HG02642 (cell line): ENCODE measurements around the gene ACAP1.

Experiments
- ATAC-seq: cut with Tn5 transposase; IDR thresholded peaks from one replicate; pipeline ENCODE4 v1.9.1; 2021; ENCODE audit warnings: mild to moderate bottlenecking; ENCODE audit not compliant: unreplicated experiment, poor library complexity

The ACAP1 gene

GRCh38 chr17:7336240-7337175 is at the start of gene ACAP1:
TSS of gene ACAP1 (plus strand) at chr17:7336529. CDS start at chr17:7336735, 206 bp downstream.
- peak; percentile 70 for ATAC-seq

- ATAC-seq: no peak
Observed at GRCh38 chr17:7289256-7290032, 46.9 kb upstream of the ACAP1 start.

- no peak for ATAC-seq
Observed at GRCh38 chr17:7290166-7290565, 46.2 kb upstream of the ACAP1 start.

- no peak for ATAC-seq
Observed at GRCh38 chr17:7290685-7291084, 45.6 kb upstream of the ACAP1 start.

GRCh38 chr17:7292194-7292593 is 44.1 kb upstream of the ACAP1 start:
- no peak for ATAC-seq

- no peak for ATAC-seq
Observed at GRCh38 chr17:7292729-7293128, 43.6 kb upstream of the ACAP1 start.

GRCh38 chr17:7293159-7293558 is 43.2 kb upstream of the ACAP1 start:
- ATAC-seq: no peak

- ATAC-seq: no peak
Observed at GRCh38 chr17:7293816-7294613, 42.3 kb upstream of the ACAP1 start.

- peak; percentile 59 for ATAC-seq
Observed at GRCh38 chr17:7294614-7295153, 41.6 kb upstream of the ACAP1 start, which contains the start of gene YBX2. TSS of gene YBX2 (minus strand) at chr17:7294639. CDS start at chr17:7294500, 139 bp downstream.

GRCh38 chr17:7295230-7296180 is 40.8 kb upstream of the ACAP1 start:
- no peak for ATAC-seq

- no peak for ATAC-seq
Observed at GRCh38 chr17:7296189-7296861, 40.0 kb upstream of the ACAP1 start.

GRCh38 chr17:7304179-7304578 is 32.1 kb upstream of the ACAP1 start:
- no peak for ATAC-seq

- ATAC-seq: peak; percentile 74
Observed at GRCh38 chr17:7306911-7307685, 29.2 kb upstream of the ACAP1 start, which contains the start of gene EIF5A. TSS of gene EIF5A (plus strand) at chr17:7307628. CDS start at chr17:7309636, 2,008 bp downstream.

- ATAC-seq: peak; percentile 14
Observed at GRCh38 chr17:7307686-7308624, 28.4 kb upstream of the ACAP1 start.

GRCh38 chr17:7308625-7309433 is 27.5 kb upstream of the ACAP1 start:
- ATAC-seq: peak; percentile 17

- ATAC-seq: no peak
Observed at GRCh38 chr17:7309628-7310027, 26.7 kb upstream of the ACAP1 start.
